Gastrocnemius medialis (tissue), 4 donors: ENCODE measurements around the gene UBE2V1. TPM values are rescaled to one million over a fixed set of nuclear protein-coding genes. Genes with fewer than 3 reads are reported as not detected.

Experiments
- ATAC-seq, 2 donors: fragments of 150-250 bp; one replicate each; pipeline ENCODE4 v1.9.1; 2016
- DNase-seq, 2 donors: peaks; one replicate each; pipeline ENCODE4 v3.0.0-alpha.2; 2019
- H3K27ac ChIP-seq, 4 donors: fragments of 200-600 bp; sonication (generic); 1 replicate in 1 of 4; 2 replicates in 3 of 4; pipeline ENCODE4 v1.5.1; 2016 to 2018; ENCODE audit warnings: mild to moderate bottlenecking in 2 of 4, moderate library complexity in 1 of 4
- H3K27me3 ChIP-seq, 3 donors: fragments of 200-600 bp; sonication (generic) in 2 of 3; 1 replicate in 1 of 3; 2 replicates in 2 of 3; pipeline versions ENCODE4 v1.5.1 to v1.6.0; 2016 to 2019; ENCODE audit warnings: mild to moderate bottlenecking in 1 of 3, moderate library complexity in 1 of 3
- H3K36me3 ChIP-seq, 2 donors: fragments of 200-600 bp; sonication (generic) in 1 of 2; one replicate each; pipeline ENCODE4 v1.5.1; 2017 to 2018
- H3K4me1 ChIP-seq, 2 donors: fragments of 200-600 bp; sonication (generic) in 1 of 2; one replicate each; pipeline ENCODE4 v1.5.1; 2016 to 2017; ENCODE audit warnings: mild to moderate bottlenecking in 2 of 2
- H3K4me3 ChIP-seq, 4 donors: fragments of 200-600 bp; sonication (generic) in 3 of 4; 1 replicate in 1 of 4; 2 replicates in 3 of 4; pipeline ENCODE4 v1.5.1; 2016 to 2019; ENCODE audit warnings: mild to moderate bottlenecking in 2 of 4
- H3K9me3 ChIP-seq, 3 donors: fragments of 200-600 bp; sonication (generic) in 2 of 3; 1 replicate in 1 of 3; 2 replicates in 2 of 3; pipeline ENCODE4 v1.5.1; 2016 to 2019
- CTCF ChIP-seq, 5 experiments: fragments of 450-650 bp in 3 of 5; fragments of 200-600 bp in 2 of 5; sonication (generic) in 2 of 5; IDR thresholded peaks in 4 of 5; conservative IDR thresholded peaks in 1 of 5; 1 replicate in 4 of 5; 2 replicates in 1 of 5; pipeline ENCODE4 v1.5.1; 2016 to 2019; ENCODE audit warnings: antibody characterized with exemption in 5 of 5, mild to moderate bottlenecking in 3 of 5, moderate library complexity in 3 of 5
- POLR2A ChIP-seq, 2 donors: fragments of 450-650 bp; IDR thresholded peaks; one replicate each; pipeline ENCODE4 v1.6.1; 2017; ENCODE audit warnings: antibody characterized with exemption in 2 of 2, mild to moderate bottlenecking in 2 of 2, moderate library complexity in 2 of 2
- in situ Hi-C, 4 donors: fragments of 200-750 bp; cut with MboI; loops; one replicate each; pipeline versions ENCODE4 v1.15.0 to v1.8.0; 2017; ENCODE audit warnings: low sequenced_read_pairs in 4 of 4
- intact Hi-C: fragments of 100-400 bp; cut with DNase I; formaldehyde crosslinking; loops from one replicate; pipeline ENCODE4 v1.15.1; 2023; ENCODE audit warnings: low total_unique reads
- total RNA-seq, 4 donors: library from RNA; depleted of rRNA; stranded (reverse); fragments of >200 nt; gene quantifications; one replicate each; pipeline versions ENCODE4 v1.1.0 to v1.2.3, GENCODE V29; 2016

Gene UBE2V1
- total RNA-seq, 4 donors from 2014 or later = 37.6 to 58.5 (median 46.9) TPM

- in situ Hi-C loops (no loop called here), intact Hi-C loops (no loop called here)
- Histone ChIP-seq H3K9me3 (no peaks in the 10 kb centered on the region), H3K4me3 (no peak overlapping the region), H3K27ac (peak overlapping the region; percentile 59 to 99 (median 84)), H3K27me3 (no peaks in the 10 kb centered on the region), H3K36me3 (no peaks in the 10 kb centered on the region), H3K4me1 (peaks cover 74 to 77% of the 10 kb centered on the region in 2 donors)
- no peak for TF ChIP-seq POLR2A (IDR thresholded peaks at IDR 0.05)
- no peak for TF ChIP-seq CTCF (IDR thresholded peaks at IDR 0.05 in 4 of 5, conservative IDR thresholded peaks at IDR 0.05 in 1 of 5)
- DNase-seq (no peak), ATAC-seq (peak in 1 of 2 donors; percentile 4)
Observed at GRCh38 chr20:50101887-50102286, 11.1 kb downstream of the UBE2V1 start.

GRCh38 chr20:50101281-50101680 is 11.7 kb downstream of the UBE2V1 start:
- ATAC-seq = peak in 1 of 2 donors; percentile 21
- Histone ChIP-seq H3K4me1 (peaks cover 68 to 72% of the 10 kb centered on the region in 2 donors), H3K4me3 (no peak overlapping the region), H3K9me3 (no peaks in the 10 kb centered on the region), H3K36me3 (peaks cover 0 to 1% of the 10 kb centered on the region in 2 donors), H3K27me3 (no peaks in the 10 kb centered on the region), H3K27ac (peak overlapping the region; percentile 59 to 99 (median 84))
- DNase-seq = no peak
- intact Hi-C loops = no loop called here
- TF ChIP-seq POLR2A (IDR thresholded peaks at IDR 0.05) (no peak), CTCF (IDR thresholded peaks at IDR 0.05 in 4 of 5, conservative IDR thresholded peaks at IDR 0.05 in 1 of 5) (no peak)
- in situ Hi-C loops = no loop called here

GRCh38 chr20:50100552-50100951 is 12.4 kb downstream of the UBE2V1 start:
- Histone ChIP-seq H3K36me3 (peaks cover 0 to 8% of the 10 kb centered on the region in 2 donors), H3K9me3 (no peaks in the 10 kb centered on the region), H3K4me1 (peaks cover 61 to 70% of the 10 kb centered on the region in 2 donors), H3K27me3 (no peaks in the 10 kb centered on the region), H3K27ac (peak overlapping the region; percentile 47 to 99 (median 84)), H3K4me3 (peak overlapping the region in 1 of 4 donors; percentile 5)
- DNase-seq (no peak), ATAC-seq (peak; percentile 81 to 88)
- in situ Hi-C loops = no loop called here
- no peak for TF ChIP-seq CTCF (IDR thresholded peaks at IDR 0.05 in 4 of 5, conservative IDR thresholded peaks at IDR 0.05 in 1 of 5)
- TF ChIP-seq POLR2A (IDR thresholded peaks at IDR 0.05) = no peak
- intact Hi-C loops = no loop called here

GRCh38 chr20:50099565-50099991 is 13.4 kb downstream of the UBE2V1 start:
- no peak for DNase-seq
- TF ChIP-seq CTCF (IDR thresholded peaks at IDR 0.05 in 4 of 5, conservative IDR thresholded peaks at IDR 0.05 in 1 of 5) (no peak), POLR2A (IDR thresholded peaks at IDR 0.05) (no peak)
- in situ Hi-C loops (no loop called here), intact Hi-C loops (no loop called here)
- no peaks in the 10 kb centered on the region for H3K9me3 ChIP-seq
- ATAC-seq = no peak
- peaks cover 59 to 63% of the 10 kb centered on the region in 2 donors for H3K4me1 ChIP-seq
- H3K27me3 ChIP-seq = no peaks in the 10 kb centered on the region
- peak overlapping the region; percentile 47 to 99 (median 84) for H3K27ac ChIP-seq
- H3K4me3 ChIP-seq = no peak overlapping the region
- H3K36me3 ChIP-seq = peaks cover 0 to 18% of the 10 kb centered on the region in 2 donors

GRCh38 chr20:50099113-50099512 is 13.8 kb downstream of the UBE2V1 start:
- DNase-seq = no peak
- peaks cover 59 to 63% of the 10 kb centered on the region in 2 donors for H3K4me1 ChIP-seq
- H3K4me3 ChIP-seq = no peak overlapping the region
- no peak for TF ChIP-seq POLR2A (IDR thresholded peaks at IDR 0.05)
- TF ChIP-seq CTCF (IDR thresholded peaks at IDR 0.05 in 4 of 5, conservative IDR thresholded peaks at IDR 0.05 in 1 of 5) = no peak
- in situ Hi-C loops (no loop called here), intact Hi-C loops (no loop called here)
- H3K9me3 ChIP-seq = no peaks in the 10 kb centered on the region
- H3K36me3 ChIP-seq = peaks cover 0 to 21% of the 10 kb centered on the region in 2 donors
- H3K27ac ChIP-seq = peak overlapping the region; percentile 47 to 99 (median 84)
- no peak for ATAC-seq
- H3K27me3 ChIP-seq = no peaks in the 10 kb centered on the region
